ENCODE data around the gene ARFRP1. TPM values are rescaled to one million over a fixed set of nuclear protein-coding genes. Genes with fewer than 3 reads are reported as not detected.

The ARFRP1 gene
- total and polyA plus RNA-seq, 2 of the 13 experiments (the other 11 are each of a cell fraction or from before 2014, with no cell fraction given), result 32.0 to 51.1 TPM

GRCh38 chr20:63734946-63735858, 27.4 kb upstream of the ARFRP1 start (continued):
- 0 out of 2 replicates have a peak, but pooled peaks have one; percentile 25 for TF ChIP-seq ZNF563 (CRISPR knock-in tag; IDR thresholded peaks at IDR 0.05)
- peak; percentile 58; the same call in 1 of the 2 replicates for TF ChIP-seq POLR2G (IDR thresholded peaks at IDR 0.05; ENCODE audit: low read depth, low read length)
- TF ChIP-seq, protein P1, sequence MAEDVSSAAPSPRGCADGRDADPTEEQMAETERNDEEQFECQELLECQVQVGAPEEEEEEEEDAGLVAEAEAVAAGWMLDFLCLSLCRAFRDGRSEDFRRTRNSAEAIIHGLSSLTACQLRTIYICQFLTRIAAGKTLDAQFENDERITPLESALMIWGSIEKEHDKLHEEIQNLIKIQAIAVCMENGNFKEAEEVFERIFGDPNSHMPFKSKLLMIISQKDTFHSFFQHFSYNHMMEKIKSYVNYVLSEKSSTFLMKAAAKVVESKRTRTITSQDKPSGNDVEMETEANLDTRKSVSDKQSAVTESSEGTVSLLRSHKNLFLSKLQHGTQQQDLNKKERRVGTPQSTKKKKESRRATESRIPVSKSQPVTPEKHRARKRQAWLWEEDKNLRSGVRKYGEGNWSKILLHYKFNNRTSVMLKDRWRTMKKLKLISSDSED (CRISPR knock-in tag; IDR thresholded peaks at IDR 0.05), result no peak
- TF ChIP-seq, protein P2, sequence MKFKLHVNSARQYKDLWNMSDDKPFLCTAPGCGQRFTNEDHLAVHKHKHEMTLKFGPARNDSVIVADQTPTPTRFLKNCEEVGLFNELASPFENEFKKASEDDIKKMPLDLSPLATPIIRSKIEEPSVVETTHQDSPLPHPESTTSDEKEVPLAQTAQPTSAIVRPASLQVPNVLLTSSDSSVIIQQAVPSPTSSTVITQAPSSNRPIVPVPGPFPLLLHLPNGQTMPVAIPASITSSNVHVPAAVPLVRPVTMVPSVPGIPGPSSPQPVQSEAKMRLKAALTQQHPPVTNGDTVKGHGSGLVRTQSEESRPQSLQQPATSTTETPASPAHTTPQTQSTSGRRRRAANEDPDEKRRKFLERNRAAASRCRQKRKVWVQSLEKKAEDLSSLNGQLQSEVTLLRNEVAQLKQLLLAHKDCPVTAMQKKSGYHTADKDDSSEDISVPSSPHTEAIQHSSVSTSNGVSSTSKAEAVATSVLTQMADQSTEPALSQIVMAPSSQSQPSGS (CRISPR knock-in tag; IDR thresholded peaks at IDR 0.05), result no peak
- TF ChIP-seq PITX1 (CRISPR knock-in tag; IDR thresholded peaks at IDR 0.05), result no peak; the same call in 1 of the 2 replicates
- TF ChIP-seq ZSCAN9 (CRISPR knock-in tag; IDR thresholded peaks at IDR 0.05; ENCODE audit: borderline replicate concordance), result no peak
- TF ChIP-seq NR2C2 (CRISPR knock-in tag; IDR thresholded peaks at IDR 0.05; ENCODE audit: borderline replicate concordance), result peak; percentile 62
- no peak for TF ChIP-seq THYN1 (CRISPR knock-in tag; IDR thresholded peaks at IDR 0.05; ENCODE audit: borderline replicate concordance, low read depth)
- TF ChIP-seq KLF13 (CRISPR knock-in tag; IDR thresholded peaks at IDR 0.05), result 0 out of 2 replicates have a peak, but pooled peaks have one; percentile 68
- no peak for TF ChIP-seq ZEB1 (IDR thresholded peaks at IDR 0.05; ENCODE audit: insufficient replicate concordance, low read depth)
- TF ChIP-seq NR2F6 (IDR thresholded peaks at IDR 0.05), result peak; percentile 48; the same call in 1 of the 2 replicates
- no peak for TF ChIP-seq NR2F6 (CRISPR knock-in tag; IDR thresholded peaks at IDR 0.05)
- TF ChIP-seq ZNF276 (CRISPR knock-in tag; IDR thresholded peaks at IDR 0.05; ENCODE audit: low read depth), result 0 out of 2 replicates have a peak, but pooled peaks have one; percentile 45
- no peak for TF ChIP-seq ZNF274 (CRISPR knock-in tag; IDR thresholded peaks at IDR 0.05)
- no peak for TF ChIP-seq REST (IDR thresholded peaks at IDR 0.05; ENCODE audit: borderline replicate concordance in 1 of 2, low read depth in 1 of 2, low read length in 2 of 2)
- peak; percentile 96 for TF ChIP-seq ZBTB38 (CRISPR knock-in tag; IDR thresholded peaks at IDR 0.05)
- TF ChIP-seq YY1 (IDR thresholded peaks at IDR 0.05; ENCODE audit: insufficient read depth, insufficient replicate concordance, low read depth, low read length), result no peak
- TF ChIP-seq ZNF343 (CRISPR knock-in tag; IDR thresholded peaks at IDR 0.05), result peak; percentile 62; the same call in 1 of the 2 replicates
- no peak for TF ChIP-seq ZNF777 (CRISPR knock-in tag; IDR thresholded peaks at IDR 0.05)
- TF ChIP-seq AKAP8 (CRISPR knock-in tag; IDR thresholded peaks at IDR 0.05), result peak; percentile 19; the same call in 1 of the 2 replicates
- no peak for TF ChIP-seq SMAD9 (CRISPR knock-in tag; IDR thresholded peaks at IDR 0.05)
